Activated T-cell treated with anti-CD3 and anti-CD28 coated beads for 1 hour (primary cell): ENCODE measurements around the gene ZSWIM6.

Experiments used
- DNase-seq: peaks from one replicate; pipeline ENCODE4 v3.0.0-alpha.2; 2020; ENCODE audit warnings: low read depth

The ZSWIM6 gene

DNA sequence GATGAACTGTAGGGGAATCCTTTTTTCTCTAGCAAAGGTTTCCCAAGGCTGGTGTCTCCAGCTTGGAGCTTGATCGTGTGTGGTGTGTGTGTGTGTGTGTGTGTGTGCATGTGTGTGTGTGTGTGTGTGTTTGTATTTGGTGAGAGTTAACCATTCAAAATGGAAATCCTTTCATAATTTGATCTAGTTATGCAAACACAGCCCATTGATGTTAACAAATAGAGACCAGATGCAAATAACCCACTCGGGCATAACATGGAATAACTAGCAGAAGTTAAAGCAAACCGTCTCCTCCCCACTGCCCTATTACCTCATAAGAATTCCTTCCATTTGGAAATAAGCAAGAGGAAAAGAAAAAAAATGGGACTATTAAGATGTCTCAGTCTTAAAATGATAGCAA is 24.9 kb upstream of the ZSWIM6 start:
- no peak for DNase-seq

DNA sequence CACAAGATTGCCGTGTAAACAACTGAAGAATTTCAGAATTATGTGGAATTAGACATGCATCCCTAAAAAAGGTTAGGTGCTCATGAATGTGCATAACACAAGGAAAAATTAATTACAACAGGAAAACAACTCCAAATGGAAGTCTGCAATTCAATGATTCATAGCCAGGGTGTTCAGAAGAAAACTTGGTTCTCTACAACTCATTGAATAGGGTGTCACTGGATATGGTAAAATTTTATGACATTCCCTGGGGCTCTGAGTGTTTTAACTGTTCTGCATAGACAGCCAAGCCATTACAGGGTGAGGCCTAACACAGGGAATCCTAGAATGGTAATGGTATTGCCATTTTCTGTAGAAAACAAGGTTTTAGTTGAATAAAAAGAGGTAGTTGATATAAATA is 24.4 kb upstream of the ZSWIM6 start:
- no peak for DNase-seq

GRCh38 chr5:61308712-61309111 is 23.3 kb upstream of the ZSWIM6 start:
- no peak for DNase-seq

DNA sequence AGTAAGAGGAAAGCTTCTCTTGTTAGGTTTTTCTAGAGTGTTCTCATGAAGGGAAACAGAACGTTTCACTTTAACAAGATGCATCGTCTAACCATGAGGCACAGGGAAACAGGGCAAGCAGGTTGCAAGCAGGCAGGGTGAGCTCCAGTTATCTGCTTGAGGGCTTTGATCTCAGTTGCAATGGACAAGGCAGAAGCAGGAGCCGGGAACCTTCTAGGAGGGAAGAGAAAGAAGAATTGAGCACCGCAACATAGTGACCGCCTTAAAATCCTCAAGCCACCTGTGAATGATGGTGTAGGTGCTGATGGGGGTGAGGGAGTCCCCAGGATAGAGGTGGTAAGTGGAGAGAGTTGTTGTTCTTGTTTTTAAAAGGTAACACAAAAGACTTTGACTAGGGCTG is 22.9 kb upstream of the ZSWIM6 start:
- DNase-seq: no peak

DNA sequence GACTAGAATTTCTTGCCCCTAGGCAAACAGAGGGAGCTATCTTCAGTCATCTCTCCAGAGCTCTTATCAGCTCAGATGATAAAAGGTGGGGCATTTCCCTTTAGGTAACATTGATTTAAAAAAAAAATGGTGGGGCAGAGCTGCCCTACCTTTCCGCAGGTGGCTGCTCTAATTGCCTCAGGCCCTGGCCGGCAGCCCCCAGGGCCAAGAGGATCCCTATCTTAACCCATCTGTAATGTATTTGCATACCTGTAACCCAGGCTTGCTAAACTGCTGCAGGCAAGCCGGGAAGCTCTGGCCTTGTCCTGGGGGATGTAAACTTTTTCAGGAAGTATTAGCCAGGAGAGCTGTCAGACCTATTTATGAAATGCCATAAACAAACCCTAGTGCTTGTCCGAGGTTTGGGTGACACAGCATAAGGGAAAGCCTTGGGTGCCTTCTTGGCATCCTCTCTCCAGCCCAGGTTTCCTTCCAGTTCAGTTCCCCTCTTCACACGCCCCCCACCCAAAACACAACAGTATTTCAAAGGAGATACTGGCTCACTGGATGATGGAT is 20.9 kb upstream of the ZSWIM6 start:
- no peak for DNase-seq

DNA sequence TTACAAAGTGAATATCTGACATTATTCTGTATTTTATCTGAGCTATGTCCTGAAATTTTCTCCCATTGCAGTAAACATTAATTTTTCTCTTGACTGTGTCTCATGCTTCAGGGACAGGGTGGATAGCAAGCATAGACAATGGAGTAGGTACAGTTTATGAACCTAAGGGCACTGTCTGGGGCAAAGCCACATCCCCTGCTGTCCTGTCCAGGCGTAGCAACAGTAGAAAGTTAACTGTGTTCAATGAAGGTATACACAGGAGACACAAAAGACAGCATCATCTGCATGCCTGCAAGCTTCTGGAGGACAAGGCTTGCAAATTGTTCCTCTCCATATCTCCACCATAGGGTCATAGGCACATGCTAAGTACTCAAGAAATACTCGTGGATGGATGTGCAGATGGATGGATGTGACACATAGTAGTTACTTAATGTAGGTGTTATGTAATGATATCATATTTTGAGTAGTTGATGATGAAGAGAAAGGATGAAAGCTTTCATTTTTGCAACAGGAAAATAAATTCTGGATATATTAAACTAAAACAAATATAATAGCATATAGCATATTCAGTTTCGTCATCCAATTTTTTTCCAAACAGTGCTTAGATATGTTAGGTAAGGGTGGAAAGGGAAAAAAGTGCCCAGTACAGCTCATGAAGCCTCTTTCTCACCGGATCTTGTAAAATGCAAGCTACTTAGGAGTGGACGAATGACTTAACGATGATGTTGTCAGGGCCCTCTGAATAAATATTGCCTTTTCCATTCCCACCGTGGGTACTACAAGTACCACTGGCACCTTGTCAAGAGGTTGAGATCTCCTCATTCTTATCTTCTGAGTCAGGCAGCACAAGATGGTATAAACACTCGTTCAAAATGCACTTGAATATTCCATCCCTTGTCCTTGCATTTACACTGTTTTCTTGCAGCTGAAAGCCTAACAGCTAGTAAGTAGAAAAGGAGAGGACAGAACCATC is 19.9 kb upstream of the ZSWIM6 start:
- no peak for DNase-seq

DNA sequence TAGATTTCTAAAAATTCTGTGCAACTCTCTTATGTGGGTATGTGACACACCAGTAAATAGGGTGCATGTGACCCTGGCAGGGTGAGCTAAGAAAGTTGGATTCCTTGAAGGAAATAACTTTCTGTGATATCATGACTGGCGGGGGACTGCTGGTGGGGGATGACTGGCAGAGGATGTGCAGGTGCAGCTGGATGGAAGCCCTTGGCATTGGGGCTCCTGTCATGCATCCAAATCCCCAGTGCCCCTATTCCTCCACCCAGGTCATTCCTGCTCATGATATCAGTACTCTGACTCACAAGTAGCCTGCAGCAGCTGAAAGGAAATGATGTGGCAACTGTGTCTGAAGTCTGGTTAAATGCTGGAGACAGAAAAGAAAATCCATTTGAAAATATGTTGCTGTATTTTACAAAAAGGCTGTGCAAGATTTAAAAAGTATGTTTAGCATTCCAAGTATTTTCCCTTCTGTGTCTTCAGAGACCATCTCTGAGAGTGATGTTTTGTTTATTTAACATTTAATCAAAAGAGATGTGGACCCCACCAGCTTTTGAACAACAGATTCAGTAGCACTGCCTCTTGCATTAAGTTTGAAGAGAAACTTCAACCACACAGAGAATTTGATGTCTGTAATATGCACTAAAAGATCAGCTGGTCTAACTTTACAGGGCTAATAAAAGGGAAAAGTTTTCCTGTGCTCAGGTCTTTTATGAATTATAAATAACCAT is 17.9 kb upstream of the ZSWIM6 start:
- no peak for DNase-seq

- no peak for DNase-seq
These were observed 13.7 kb upstream of the ZSWIM6 start for GRCh38 chr5:61318376-61318775.

DNA sequence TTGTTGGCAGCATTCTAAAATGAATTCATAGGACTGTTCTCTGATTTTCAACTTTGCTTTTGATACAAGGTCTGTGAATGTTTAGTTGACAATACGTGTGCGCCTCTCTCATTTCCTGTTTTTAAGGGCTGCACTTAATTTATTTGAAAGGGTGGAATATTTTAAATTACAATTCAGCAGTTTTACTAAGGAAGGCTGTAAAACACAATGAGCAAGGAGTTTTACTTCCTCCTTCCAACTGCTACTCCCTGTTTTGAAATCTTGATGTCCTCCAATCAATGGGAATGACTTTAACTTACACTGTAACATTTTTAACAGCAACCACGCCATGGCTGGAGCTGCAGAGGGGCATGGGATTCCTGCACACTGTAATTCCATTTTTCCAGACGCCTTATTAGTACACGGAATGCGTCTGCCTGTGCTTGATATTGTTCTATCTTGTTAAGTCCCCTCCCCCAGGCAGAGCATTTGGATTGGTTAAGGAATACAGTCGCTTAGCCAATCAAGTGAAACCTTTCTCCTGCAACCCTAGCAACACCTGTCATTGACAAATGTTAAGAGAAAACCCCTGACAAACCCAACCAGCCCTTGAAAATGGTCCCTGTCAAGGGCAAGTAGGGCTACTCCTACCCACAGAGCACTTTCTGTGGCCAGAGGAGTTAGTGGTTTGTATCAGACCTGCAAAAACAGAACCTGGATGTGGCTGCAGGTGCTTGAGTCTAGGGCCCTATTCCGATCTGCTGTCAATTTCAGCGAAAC is 12.5 kb upstream of the ZSWIM6 start:
- DNase-seq: no peak

DNA sequence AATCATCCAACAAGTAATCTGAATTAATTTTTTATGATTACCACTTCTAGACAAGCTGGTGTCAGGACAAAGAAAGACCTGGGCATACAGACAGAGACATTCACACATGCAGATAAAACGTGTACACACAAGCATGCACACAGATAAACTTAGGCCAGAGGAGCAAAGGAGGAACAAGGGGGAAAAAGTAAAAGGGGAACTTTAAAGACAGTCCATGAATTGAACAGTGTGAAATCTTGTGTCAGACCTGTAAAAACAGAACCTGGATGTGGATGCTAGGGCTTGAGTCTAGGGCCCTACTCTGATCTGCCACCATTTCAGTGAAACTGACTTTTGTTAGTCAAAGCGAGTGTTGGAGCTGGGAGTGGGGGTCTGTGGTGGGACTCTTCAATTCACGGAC is 11.2 kb upstream of the ZSWIM6 start:
- DNase-seq: no peak

- no peak for DNase-seq
These were observed 10.4 kb upstream of the ZSWIM6 start for GRCh38 chr5:61321669-61322068.

DNA sequence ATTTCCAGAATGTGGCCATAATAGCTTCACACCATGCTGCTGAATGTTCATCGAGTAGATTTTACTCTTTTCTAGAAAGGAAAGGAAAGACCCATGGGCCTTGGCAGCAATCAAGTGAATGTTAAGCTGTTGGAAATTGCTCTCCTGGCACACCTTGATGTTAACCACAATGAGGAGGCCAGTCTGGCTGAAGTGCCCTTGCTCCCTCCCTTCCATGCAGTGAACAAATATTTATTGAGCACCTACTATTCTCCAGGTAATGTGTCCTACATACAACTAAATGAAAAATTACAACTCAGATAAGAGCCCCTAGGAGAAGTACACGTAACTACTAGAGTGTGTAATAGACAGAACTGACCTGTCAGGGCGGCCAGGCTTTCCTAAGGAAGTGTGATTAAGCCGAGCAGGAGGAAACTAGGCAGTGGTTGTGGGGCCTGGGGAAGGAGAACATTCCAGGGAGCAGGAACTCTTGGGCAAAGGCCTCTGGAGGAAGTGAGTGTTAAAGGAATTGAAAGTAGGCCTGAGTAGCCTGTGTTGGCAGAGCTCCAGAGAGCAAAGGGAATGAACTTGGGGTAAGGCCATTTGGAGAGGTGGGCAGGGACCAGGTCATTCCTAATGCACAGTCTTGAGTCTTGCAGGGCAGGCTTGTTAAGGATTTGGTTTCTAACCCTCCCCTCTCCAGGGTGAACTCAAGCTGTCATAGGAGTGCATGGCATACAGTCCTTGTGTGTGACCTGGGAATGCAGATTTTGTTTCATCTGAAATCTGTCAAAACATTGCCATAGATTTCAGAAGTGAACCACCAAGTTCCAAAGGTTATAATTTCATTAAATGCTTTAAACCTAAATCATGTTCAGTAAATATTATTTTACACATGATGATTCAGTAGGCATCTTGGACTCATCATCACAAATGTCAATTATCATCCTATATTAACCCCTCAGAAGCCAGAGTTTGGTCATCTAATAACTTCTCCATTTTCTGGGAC is 9.0 kb upstream of the ZSWIM6 start:
- no peak for DNase-seq

DNA sequence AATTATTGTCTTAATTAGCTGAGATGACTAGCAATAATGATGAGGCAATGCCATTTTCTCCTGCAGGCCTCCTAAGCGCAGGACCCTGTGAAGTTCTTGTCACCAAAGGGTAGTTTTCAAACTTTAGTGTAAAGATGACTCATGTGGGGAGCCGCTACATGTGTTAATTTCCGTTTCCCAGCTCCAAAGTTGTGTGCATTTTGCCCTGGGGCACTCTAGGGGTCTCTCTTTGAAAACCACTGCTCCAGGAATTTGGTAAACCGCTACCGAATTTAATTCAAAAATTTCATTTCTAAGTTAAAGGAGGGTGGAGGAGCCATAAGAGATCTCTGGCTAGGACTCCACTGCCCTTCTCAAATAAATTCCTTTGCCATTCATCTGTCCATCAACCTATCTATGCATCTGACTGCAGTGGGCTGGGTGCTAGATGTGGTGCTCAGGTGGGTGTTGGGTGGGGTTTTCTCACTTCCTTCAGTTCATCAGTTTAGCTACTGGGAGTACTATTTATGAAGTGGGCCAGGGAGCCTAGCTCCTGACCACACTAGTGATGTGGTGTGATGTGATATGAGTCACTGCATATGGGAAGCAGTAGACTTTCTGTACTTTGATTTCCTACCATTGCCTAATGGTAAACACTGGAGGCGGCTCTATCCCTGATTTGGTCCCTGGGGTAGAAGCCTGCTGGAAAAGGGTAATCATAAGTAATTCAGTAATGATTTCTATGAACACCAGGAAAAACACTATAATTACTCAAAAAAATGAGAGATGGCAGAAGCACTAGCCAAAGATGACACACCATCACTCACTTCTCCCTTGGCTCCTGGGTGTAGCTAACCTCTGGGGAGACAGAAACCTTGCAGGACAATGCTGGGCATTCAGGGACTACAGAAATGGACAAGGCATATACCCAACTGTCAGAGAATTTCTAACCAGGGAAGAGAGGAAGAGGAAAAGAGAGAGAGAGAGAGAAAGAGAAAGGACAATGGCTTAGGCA is 4.0 kb upstream of the ZSWIM6 start:
- no peak for DNase-seq

GRCh38 chr5:61328791-61329549 is 3.1 kb upstream of the ZSWIM6 start:
- DNase-seq: no peak

DNA sequence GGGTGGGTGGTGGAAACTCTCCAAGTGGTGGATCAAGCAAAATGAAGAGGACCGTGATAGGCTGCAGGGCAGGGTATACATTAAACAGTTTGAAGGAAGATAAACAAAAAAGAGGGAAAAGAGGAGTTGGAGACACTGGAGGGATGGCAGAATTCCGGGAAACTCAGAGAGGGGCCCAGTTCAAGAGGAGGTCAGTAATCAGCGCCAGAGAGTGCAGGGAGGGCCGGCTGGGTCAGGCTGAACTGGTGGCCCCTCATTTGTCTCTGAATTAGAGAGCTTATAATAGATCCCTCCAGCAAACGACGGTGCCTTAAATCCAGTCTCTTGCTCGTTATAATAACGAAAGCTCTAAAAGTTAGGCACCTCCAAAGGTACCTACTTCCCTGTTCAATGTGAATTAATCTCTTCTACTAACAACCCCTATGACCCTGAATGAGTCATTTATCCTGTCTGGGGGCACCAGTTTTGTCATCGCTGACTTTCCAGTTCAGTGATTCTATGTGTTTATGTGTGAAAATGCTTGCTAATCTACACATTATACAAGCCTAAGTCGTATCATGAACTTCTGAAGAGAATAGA is 2.4 kb upstream of the ZSWIM6 start:
- no peak for DNase-seq

DNA sequence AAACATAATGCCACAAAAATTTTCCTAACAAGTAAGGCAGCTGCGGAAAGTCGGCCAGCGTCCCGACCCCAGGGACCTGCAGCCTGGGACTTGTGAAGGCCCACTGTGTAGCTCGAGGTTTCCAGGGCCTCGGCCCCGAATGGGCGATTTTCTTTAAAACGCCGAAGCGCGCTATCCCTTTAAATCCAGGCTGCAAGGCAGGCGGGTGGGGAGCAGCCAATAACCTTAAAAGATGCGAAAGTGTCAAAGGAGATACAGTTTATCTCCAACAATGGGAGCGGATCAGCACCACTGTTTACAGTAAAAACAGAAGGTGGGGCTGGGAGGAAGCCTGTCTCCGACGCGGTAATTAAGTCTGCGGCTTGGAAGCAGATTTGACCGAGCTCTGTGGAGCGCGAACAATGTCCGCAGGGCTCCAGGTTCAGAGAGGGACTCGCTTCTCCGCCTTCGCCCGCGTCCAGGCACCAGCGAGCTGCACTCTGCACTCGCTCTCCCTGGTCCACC is 1.7 kb upstream of the ZSWIM6 start:
- peak; percentile 7 for DNase-seq

GRCh38 chr5:61330845-61331406 is 1.1 kb upstream of the ZSWIM6 start:
- peak; percentile 61 for DNase-seq

DNA sequence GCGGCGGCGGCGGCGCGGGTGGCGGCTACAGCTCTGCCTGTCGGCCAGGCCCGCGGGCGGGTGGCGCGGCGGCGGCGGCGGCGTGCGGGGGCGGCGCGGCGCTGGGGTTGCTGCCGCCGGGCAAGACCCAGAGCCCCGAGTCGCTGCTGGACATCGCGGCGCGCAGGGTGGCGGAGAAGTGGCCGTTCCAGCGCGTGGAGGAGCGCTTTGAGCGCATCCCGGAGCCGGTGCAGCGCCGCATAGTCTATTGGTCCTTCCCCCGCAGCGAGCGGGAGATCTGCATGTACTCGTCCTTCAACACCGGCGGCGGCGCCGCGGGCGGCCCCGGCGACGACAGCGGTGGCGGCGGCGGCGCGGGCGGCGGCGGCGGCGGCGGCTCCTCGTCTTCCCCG is 296 bp downstream of the ZSWIM6 start:
- DNase-seq: peak; percentile 36
